Measurements from ENCODE around the gene USF3.

USF3 gene

GRCh38 chr3:113698213-113698742 is 1.8 kb upstream of the USF3 start:
- DNase-seq: no peak

DNA sequence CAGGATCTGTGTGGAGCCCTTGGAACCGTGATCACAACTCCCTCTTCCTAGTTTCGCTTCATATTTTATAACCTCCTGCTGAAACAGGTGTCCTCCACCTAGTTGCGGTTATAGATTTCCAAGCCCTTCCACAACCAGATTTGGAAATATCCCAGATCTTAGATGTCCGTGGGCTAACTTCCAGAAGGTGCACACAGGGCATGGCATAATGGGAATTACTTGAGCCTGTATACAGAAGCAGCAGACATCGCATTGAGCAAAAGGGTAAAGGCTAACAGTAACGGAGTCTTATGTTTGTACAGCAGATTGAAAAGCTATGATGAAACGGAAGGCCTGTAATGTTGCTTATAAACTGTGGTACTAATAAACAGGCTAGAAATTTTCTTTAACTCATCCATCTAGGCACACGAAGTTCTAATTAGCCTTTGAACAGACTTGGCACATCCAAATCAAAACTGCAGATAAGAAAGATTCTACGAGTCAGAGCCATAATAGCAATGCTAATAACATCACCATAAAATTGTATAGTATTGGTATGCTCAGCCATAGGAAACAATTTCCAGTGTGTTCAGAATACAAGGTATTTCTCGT is 1.2 kb upstream of the USF3 start:
- DNase-seq: no peak

- DNase-seq: peak; percentile 98
Measured at GRCh38 chr3:113696658-113697499, 437 bp upstream of the USF3 start.

GRCh38 chr3:113695431-113695785 is 1.0 kb downstream of the USF3 start:
- DNase-seq: no peak

- no peak for DNase-seq
Measured at GRCh38 chr3:113690482-113690881, 6.0 kb downstream of the USF3 start.

- DNase-seq: no peak
Measured at GRCh38 chr3:113685956-113686721, 10.3 kb downstream of the USF3 start.

GRCh38 chr3:113685124-113685523 is 11.3 kb downstream of the USF3 start:
- no peak for DNase-seq

- DNase-seq: no peak
Measured at GRCh38 chr3:113684271-113684819, 12.1 kb downstream of the USF3 start.

GRCh38 chr3:113678773-113679172 is 17.7 kb downstream of the USF3 start:
- no peak for DNase-seq

GRCh38 chr3:113677737-113678136 is 18.7 kb downstream of the USF3 start:
- DNase-seq: no peak

GRCh38 chr3:113676261-113676660 is 20.2 kb downstream of the USF3 start:
- DNase-seq: no peak

DNA sequence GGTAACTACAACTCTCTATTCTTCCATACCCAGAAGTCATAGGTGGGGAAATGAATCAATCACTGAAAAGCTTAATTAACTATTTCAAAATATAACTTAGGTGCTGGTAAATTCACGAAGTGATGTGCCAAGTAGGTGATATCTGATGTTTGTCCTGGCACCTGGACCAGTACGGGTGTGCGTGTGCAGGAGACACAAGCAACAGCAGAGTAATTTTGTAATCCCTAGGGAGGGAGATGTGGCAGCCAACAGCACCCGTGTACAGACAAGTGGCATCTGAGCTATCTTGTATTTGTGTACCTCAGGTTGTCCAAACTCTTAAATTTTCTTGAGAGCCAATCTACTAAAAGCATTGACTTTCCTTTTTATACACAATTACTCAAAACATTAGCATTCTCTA is 22.8 kb downstream of the USF3 start:
- no peak for DNase-seq

DNA sequence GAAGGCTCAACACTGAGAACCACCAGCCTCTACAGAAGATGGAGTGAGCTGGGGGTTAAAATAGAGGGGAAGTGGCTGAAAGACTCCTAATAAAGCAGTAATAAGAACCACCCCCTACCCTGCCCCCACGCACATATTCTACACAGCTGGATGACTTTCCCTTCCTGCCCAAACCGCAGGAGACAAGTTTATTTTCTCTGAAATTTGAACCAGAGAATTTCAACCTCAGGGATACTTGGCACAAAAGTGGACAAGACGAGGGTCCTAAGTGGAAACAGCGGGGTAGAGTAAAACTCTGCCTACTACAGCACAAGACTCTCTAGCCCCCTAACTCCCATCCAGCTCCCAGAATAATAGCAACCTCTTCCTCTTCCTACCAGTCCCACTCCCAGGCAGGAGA is 28.4 kb downstream of the USF3 start:
- DNase-seq: no peak

DNA sequence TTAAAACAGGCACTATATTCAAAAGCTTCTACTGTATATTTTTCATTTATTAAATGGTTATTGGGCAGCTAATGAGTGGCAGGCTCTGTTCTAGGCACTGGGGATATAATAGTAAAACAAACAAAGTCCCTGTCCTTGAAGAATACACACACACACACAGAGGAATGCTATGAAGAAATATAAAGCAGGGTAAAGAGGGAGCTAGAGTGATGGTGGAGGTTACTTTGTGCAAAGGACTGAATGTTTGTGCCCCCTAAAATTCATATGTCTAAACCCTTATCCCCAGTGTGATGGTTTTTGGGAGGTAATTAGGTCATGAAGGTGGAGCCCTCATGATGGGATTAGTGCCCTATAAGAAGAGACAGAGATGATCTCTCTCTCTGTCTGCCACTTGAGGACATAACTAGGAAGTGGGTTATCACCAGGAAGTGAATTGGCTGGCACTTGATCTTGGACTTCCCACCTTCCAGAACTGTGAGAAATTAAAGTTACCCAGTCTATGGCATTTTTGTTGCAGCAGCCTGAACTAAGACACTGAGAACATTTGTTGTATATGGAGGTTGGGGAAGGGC is 31.8 kb downstream of the USF3 start:
- DNase-seq: no peak

DNA sequence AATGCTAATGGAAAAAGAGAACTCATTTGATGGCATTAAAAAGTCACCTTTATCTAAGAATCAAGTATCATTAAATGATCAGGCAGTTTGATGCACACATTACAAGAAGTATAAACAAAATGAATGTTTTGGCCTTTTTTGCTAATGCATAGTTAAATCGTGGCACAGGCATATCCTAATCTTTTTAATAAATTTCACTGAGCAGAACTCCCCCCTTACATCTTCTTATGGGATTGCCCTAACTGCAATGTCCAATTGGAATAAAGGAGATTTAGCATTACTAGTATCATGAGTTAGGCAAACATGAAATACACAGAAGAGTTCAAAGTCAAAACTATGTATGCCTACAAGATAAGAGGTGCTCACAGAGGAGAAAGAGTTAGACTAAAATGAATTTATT is 32.7 kb downstream of the USF3 start:
- DNase-seq: no peak

- no peak for DNase-seq
Measured at GRCh38 chr3:113663324-113663750, 33.1 kb downstream of the USF3 start.

- DNase-seq: no peak
Measured at GRCh38 chr3:113662824-113663223, 33.6 kb downstream of the USF3 start.

DNA sequence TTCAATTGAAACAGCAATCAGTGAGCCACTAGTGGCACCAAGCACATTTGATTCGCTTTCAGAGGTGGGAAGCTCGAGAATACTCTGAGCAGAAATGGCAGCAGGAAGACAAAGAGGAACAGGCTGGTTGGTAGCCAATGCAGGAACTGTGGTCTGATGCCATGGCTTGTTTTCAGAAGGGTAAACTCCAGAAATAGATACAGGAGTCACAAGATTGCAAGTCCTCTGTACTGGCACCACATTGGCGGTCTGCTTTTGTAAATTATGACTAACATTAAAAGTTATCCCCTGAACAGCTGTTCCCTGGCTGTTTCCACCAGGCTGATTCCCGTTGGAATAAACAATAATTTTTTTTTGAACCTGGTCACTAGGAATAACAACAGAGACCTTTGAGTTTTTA is 35.5 kb downstream of the USF3 start:
- DNase-seq: no peak

DNA sequence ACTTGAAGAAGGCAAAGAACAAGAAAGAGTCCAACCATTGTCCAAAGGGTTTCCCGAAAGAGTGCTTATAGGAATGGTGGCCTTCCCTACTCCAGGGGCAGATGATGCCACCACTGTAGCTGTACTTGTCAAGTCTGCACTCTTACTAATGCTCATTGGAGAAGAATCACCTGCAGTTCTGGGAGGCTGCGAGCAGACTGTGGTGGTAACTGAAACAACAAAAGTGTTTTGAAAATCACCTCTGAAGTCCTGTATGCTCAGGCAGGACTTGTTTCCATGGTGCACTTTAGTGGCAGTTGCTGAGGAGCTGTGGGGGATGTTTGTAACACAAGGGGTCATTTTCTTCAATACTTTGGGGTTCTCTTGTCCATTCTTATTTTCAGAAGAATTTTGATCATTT is 36.0 kb downstream of the USF3 start:
- DNase-seq: no peak

GRCh38 chr3:113659996-113660395 is 36.4 kb downstream of the USF3 start:
- DNase-seq: no peak

- DNase-seq: no peak
Measured at GRCh38 chr3:113659101-113659541, 37.3 kb downstream of the USF3 start.

- no peak for DNase-seq
Measured at GRCh38 chr3:113658107-113658506, 38.3 kb downstream of the USF3 start.

DNA sequence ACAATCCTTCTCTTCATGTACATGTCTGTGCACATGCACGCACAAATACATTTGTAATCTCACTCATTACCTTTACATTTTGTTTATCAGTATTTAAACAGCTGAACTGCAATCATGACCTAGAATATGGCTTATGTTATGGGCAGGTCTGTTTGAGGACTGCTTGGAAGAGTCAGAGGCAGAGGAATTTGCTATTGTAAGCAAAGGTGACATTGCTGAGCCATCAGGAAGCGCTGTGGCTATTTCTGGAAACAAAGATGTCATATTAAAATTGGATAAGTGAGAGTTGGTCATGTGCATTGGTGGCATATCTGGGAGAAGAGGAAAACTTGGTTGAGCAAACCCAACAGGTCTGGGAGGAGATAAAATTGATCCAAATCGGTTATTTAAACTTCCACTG is 41.6 kb downstream of the USF3 start:
- DNase-seq: no peak
